ENCODE data around the gene CDH8.

CDH8 gene

GRCh38 chr16:61644736-61645135 is 391.5 kb downstream of the CDH8 start:
- no peak for DNase-seq (ENCODE audit: low read depth)

- no peak for DNase-seq (ENCODE audit: low read depth)
Measured at GRCh38 chr16:61617219-61617783, 418.9 kb downstream of the CDH8 start.

- DNase-seq (ENCODE audit: low read depth): no peak
Measured at GRCh38 chr16:61616088-61616487, 420.1 kb downstream of the CDH8 start.

- no peak for DNase-seq (ENCODE audit: low read depth)
Measured at GRCh38 chr16:61611847-61612491, 424.3 kb downstream of the CDH8 start.

- no peak for DNase-seq (ENCODE audit: low read depth)
Measured at GRCh38 chr16:61606581-61606980, 429.7 kb downstream of the CDH8 start.
